HepG2 (cell line): ENCODE results near the gene ABCA2. TPM values are rescaled to one million over a fixed set of nuclear protein-coding genes. Genes with fewer than 3 reads are reported as not detected.

ENCODE experiments used
- ARHGAP35 ChIP-seq: sonication (generic); formaldehyde crosslinking; IDR thresholded peaks from 2 replicates; pipeline ENCODE4 v1.9.0; 2022; ENCODE audit warnings: mild to moderate bottlenecking, inconsistent platforms, moderate library complexity, missing genetic modification reagents, borderline replicate concordance
- ATM ChIP-seq: fragments of 450-650 bp; IDR thresholded peaks from 2 replicates; pipeline ENCODE4 v1.7.1; 2017; ENCODE audit warnings: mild to moderate bottlenecking, borderline replicate concordance
- BHLHE40 ChIP-seq: IDR thresholded peaks from 2 replicates; pipeline ENCODE4 v1.6.1; 2011; ENCODE audit warnings: low read length, improper control_type of control experiment
- KDM5A ChIP-seq: fragments of 200-600 bp; sonication (generic); IDR thresholded peaks from 2 replicates; pipeline ENCODE4 v1.7.0; 2018; ENCODE audit warnings: antibody characterized with exemption, mild to moderate bottlenecking, low read length, borderline replicate concordance
- NR2C2 ChIP-seq: sonication (generic); formaldehyde crosslinking; IDR thresholded peaks from 2 replicates; pipeline ENCODE4 v1.4.0; 2020; ENCODE audit warnings: missing genetic modification reagents, mild to moderate bottlenecking, moderate library complexity, borderline replicate concordance
- PTBP1 ChIP-seq: fragments of 200-400 bp; formaldehyde crosslinking; IDR thresholded peaks from 2 replicates; pipeline ENCODE4 v1.6.1; 2018; ENCODE audit warnings: low read length, low read depth; ENCODE audit not compliant: poor library complexity, severe bottlenecking
- SMAD3 ChIP-seq: sonication (generic); formaldehyde crosslinking; IDR thresholded peaks from 2 replicates; pipeline ENCODE4 v1.4.0; 2020; ENCODE audit warnings: missing genetic modification reagents
- SRSF1 ChIP-seq: fragments of 200-400 bp; formaldehyde crosslinking; optimal IDR thresholded peaks from 2 replicates; pipeline ENCODE3; 2017; ENCODE audit warnings: mild to moderate bottlenecking, low read depth, low read length, moderate library complexity
- ZBTB4 ChIP-seq: sonication (generic); formaldehyde crosslinking; IDR thresholded peaks from 2 replicates; pipeline ENCODE4 v1.4.0; 2020; ENCODE audit warnings: missing genetic modification reagents, mild to moderate bottlenecking, borderline replicate concordance
- ZNF24 ChIP-seq: fragments of 450-650 bp; IDR thresholded peaks from 2 replicates; pipeline ENCODE4 v1.6.1; 2017; ENCODE audit warnings: antibody characterized with exemption, mild to moderate bottlenecking
- ZNF282 ChIP-seq: fragments of 450-650 bp; IDR thresholded peaks from 2 replicates; pipeline ENCODE4 v1.6.1; 2018; ENCODE audit not compliant: partially characterized antibody
- ZNF782 ChIP-seq: sonication (generic); formaldehyde crosslinking; IDR thresholded peaks from 2 replicates; pipeline ENCODE4 v1.4.0; 2020; ENCODE audit warnings: missing genetic modification reagents, mild to moderate bottlenecking, borderline replicate concordance
- polyA plus RNA-seq, 8 experiments: library from polyadenylated mRNA; depleted of rRNA in 3 of 8; stranded (reverse) in 7 of 8; unstranded in 1 of 8; fragments of >200 nt; fragmentation: Illumina TruSeq in 4 of 8; extraction: Trizol in 4 of 8; gene quantifications; 2 replicates each; pipeline versions ENCODE4 v1.2.1 to v1.2.3, GENCODE V29; 2011 to 2016; ENCODE audit warnings: low read depth in 4 of 8, missing spikeins in 1 of 8, mixed read lengths in 1 of 8; ENCODE audit not compliant: insufficient read depth in 1 of 8
- total RNA-seq, 5 experiments: library from RNA; depleted of rRNA; stranded (reverse); fragments of >200 nt; fragmentation: Illumina TruSeq; extraction: Trizol; gene quantifications; 2 replicates each; pipeline ENCODE4 v1.2.3, GENCODE V29; 2016; ENCODE audit warnings: low read depth in 1 of 5
- TF ChIP-seq, protein P1 (sequence below): sonication (generic); formaldehyde crosslinking; IDR thresholded peaks from 2 replicates; pipeline ENCODE4 v1.4.0; 2020; ENCODE audit warnings: low read depth, missing genetic modification reagents
- TF ChIP-seq, protein P2 (sequence below): sonication (generic); formaldehyde crosslinking; IDR thresholded peaks from 2 replicates; pipeline ENCODE4 v1.4.0; 2020; ENCODE audit warnings: mild to moderate bottlenecking, missing genetic modification reagents
- TF ChIP-seq, protein P3 (sequence below): sonication (generic); formaldehyde crosslinking; IDR thresholded peaks from 2 replicates; pipeline ENCODE4 v1.8.1; 2023; ENCODE audit warnings: missing genetic modification reagents, mild to moderate bottlenecking, borderline replicate concordance

ABCA2 gene
- total and polyA plus RNA-seq, 2 of the 13 experiments (the other 11 are each of a cell fraction or from before 2014, with no cell fraction given) = 2.9 to 19.2 TPM

GRCh38 chr9:136991993-136992818, 35.8 kb downstream of the ABCA2 start, which contains the start of gene PAXX (continued):
- TF ChIP-seq, protein P1, sequence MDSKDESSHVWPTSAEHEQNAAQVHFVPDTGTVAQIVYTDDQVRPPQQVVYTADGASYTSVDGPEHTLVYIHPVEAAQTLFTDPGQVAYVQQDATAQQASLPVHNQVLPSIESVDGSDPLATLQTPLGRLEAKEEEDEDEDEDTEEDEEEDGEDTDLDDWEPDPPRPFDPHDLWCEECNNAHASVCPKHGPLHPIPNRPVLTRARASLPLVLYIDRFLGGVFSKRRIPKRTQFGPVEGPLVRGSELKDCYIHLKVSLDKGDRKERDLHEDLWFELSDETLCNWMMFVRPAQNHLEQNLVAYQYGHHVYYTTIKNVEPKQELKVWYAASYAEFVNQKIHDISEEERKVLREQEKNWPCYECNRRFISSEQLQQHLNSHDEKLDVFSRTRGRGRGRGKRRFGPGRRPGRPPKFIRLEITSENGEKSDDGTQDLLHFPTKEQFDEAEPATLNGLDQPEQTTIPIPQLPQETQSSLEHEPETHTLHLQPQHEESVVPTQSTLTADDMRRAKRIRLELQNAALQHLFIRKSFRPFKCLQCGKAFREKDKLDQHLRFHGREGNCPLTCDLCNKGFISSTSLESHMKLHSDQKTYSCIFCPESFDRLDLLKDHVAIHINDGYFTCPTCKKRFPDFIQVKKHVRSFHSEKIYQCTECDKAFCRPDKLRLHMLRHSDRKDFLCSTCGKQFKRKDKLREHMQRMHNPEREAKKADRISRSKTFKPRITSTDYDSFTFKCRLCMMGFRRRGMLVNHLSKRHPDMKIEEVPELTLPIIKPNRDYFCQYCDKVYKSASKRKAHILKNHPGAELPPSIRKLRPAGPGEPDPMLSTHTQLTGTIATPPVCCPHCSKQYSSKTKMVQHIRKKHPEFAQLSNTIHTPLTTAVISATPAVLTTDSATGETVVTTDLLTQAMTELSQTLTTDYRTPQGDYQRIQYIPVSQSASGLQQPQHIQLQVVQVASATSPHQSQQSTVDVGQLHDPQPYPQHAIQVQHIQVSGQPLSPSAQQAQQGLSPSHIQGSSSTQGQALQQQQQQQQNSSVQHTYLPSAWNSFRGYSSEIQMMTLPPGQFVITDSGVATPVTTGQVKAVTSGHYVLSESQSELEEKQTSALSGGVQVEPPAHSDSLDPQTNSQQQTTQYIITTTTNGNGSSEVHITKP = no peak
- TF ChIP-seq ZNF282 = no peak
- TF ChIP-seq, protein P2, sequence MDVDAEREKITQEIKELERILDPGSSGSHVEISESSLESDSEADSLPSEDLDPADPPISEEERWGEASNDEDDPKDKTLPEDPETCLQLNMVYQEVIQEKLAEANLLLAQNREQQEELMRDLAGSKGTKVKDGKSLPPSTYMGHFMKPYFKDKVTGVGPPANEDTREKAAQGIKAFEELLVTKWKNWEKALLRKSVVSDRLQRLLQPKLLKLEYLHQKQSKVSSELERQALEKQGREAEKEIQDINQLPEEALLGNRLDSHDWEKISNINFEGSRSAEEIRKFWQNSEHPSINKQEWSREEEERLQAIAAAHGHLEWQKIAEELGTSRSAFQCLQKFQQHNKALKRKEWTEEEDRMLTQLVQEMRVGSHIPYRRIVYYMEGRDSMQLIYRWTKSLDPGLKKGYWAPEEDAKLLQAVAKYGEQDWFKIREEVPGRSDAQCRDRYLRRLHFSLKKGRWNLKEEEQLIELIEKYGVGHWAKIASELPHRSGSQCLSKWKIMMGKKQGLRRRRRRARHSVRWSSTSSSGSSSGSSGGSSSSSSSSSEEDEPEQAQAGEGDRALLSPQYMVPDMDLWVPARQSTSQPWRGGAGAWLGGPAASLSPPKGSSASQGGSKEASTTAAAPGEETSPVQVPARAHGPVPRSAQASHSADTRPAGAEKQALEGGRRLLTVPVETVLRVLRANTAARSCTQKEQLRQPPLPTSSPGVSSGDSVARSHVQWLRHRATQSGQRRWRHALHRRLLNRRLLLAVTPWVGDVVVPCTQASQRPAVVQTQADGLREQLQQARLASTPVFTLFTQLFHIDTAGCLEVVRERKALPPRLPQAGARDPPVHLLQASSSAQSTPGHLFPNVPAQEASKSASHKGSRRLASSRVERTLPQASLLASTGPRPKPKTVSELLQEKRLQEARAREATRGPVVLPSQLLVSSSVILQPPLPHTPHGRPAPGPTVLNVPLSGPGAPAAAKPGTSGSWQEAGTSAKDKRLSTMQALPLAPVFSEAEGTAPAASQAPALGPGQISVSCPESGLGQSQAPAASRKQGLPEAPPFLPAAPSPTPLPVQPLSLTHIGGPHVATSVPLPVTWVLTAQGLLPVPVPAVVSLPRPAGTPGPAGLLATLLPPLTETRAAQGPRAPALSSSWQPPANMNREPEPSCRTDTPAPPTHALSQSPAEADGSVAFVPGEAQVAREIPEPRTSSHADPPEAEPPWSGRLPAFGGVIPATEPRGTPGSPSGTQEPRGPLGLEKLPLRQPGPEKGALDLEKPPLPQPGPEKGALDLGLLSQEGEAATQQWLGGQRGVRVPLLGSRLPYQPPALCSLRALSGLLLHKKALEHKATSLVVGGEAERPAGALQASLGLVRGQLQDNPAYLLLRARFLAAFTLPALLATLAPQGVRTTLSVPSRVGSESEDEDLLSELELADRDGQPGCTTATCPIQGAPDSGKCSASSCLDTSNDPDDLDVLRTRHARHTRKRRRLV (CRISPR knock-in tag) = no peak
- no peak for TF ChIP-seq BHLHE40
- no peak for TF ChIP-seq ZBTB4 (CRISPR knock-in tag)
- TF ChIP-seq, protein P3, sequence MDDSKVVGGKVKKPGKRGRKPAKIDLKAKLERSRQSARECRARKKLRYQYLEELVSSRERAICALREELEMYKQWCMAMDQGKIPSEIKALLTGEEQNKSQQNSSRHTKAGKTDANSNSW (CRISPR knock-in tag) = peak; percentile 49; the same call in 1 of the 2 replicates
- TF ChIP-seq SMAD3 (CRISPR knock-in tag) = no peak
- no peak for TF ChIP-seq ATM
- TF ChIP-seq SRSF1 = no peak
- TF ChIP-seq ZNF782 (CRISPR knock-in tag) = no peak
- TF ChIP-seq KDM5A = no peak
- TF ChIP-seq ARHGAP35 = no peak
- no peak for TF ChIP-seq NR2C2 (CRISPR knock-in tag)
- TF ChIP-seq ZNF24 = no peak
- no peak for TF ChIP-seq PTBP1
